ENCODE measurements around the gene PAIP1.
"Not testable (repeated sequence)": the region's sequence is repeated elsewhere in the genome, so short reads cannot be mapped to it uniquely, and the experiment has no call there.

PAIP1 gene, protein sequence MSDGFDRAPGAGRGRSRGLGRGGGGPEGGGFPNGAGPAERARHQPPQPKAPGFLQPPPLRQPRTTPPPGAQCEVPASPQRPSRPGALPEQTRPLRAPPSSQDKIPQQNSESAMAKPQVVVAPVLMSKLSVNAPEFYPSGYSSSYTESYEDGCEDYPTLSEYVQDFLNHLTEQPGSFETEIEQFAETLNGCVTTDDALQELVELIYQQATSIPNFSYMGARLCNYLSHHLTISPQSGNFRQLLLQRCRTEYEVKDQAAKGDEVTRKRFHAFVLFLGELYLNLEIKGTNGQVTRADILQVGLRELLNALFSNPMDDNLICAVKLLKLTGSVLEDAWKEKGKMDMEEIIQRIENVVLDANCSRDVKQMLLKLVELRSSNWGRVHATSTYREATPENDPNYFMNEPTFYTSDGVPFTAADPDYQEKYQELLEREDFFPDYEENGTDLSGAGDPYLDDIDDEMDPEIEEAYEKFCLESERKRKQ

DNA sequence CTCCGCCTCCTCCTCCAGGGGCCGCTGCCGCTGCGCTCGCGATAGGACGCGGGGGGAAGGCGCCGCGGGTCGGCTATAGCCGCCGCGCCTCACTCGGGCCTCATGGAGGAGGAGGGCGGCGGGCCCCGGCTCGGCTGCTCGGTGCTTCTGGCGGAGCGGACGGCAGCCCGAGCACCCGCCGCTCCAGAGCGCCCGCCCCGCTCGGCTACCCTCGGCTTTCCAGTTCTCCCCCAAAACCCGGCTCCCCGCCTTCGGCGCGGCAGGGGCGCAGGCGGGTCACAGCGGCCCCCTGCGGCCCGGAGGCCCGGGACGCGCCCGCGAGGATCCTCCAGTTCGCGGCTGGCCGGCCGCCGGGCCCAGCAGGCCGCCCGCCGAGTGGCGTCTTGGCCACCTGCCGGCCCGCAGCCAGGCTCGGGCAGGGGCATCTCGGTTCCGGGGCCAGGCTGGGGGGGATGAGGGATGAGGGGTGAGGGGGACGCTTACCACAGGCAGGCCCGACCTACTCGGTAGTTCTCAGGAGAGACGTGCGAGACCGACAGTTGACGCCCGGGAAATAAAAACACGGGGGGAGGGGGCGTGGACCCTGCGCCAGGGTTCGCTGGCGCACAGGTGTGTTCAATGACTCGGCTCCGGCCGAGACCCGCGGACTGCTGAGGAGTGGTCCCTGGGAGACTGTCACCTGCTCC lies at the start of gene PAIP1:
PAIP1 (minus strand) TSS at position 221 of the 686 bp plus-strand sequence. CDS start 231 bp downstream, outside the sequence.
- no peaks in the 10 kb centered on the region for H3K27me3 ChIP-seq (replicated peaks; ENCODE audit: control insufficient read depth, insufficient read depth, low read length)
- peak within 1 kb of the TSS; percentile 96 for H3K9ac ChIP-seq (ENCODE audit: low read length)
- peaks cover 31% of the 10 kb centered on the region for H3K36me3 ChIP-seq (ENCODE audit: control insufficient read depth, insufficient read depth, low read length, severe bottlenecking)
- no peaks in the 10 kb centered on the region for H3K9me3 ChIP-seq (ENCODE audit: control insufficient read depth, low read length)
- H3K4me3 ChIP-seq (ENCODE audit: low read length): peak within 1 kb of the TSS; percentile 98
- peak; percentile 95 for DNase-seq (ENCODE audit: low read depth)
- peaks cover 55% of the 10 kb centered on the region for H3K4me1 ChIP-seq (ENCODE audit: control insufficient read depth, insufficient read depth, low read length)

DNA sequence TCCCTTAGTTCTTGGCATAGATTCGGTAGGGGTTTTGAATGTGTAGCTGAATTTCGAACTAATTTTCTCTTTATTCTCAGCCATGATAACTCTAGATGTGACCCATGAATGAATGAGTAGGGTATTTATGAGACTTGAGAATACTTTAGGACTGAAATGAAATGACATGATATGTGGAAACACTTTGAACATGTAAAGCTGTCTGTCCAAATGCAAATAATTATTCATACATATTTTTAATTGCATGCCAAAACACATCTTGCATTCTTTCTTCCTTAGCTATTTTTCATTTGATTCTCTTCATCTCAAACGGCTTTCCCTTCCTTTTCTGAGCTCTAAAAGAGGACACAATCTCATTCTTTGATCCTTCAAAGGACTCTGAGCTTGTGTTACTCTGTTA lies 49.5 kb upstream of the PAIP1 start:
- peaks cover 21% of the 10 kb centered on the region for H3K36me3 ChIP-seq (ENCODE audit: control insufficient read depth, insufficient read depth, low read length, severe bottlenecking)
- no peak overlapping the region for H3K9ac ChIP-seq (ENCODE audit: low read length)
- DNase-seq (ENCODE audit: low read depth): no peak
- no peak overlapping the region for H3K4me3 ChIP-seq (ENCODE audit: low read length)
- no peaks in the 10 kb centered on the region for H3K27me3 ChIP-seq (replicated peaks; ENCODE audit: control insufficient read depth, insufficient read depth, low read length)
- H3K4me1 ChIP-seq (ENCODE audit: control insufficient read depth, insufficient read depth, low read length): peaks cover 15% of the 10 kb centered on the region
- H3K9me3 ChIP-seq (ENCODE audit: control insufficient read depth, low read length): no peaks in the 10 kb centered on the region

DNA sequence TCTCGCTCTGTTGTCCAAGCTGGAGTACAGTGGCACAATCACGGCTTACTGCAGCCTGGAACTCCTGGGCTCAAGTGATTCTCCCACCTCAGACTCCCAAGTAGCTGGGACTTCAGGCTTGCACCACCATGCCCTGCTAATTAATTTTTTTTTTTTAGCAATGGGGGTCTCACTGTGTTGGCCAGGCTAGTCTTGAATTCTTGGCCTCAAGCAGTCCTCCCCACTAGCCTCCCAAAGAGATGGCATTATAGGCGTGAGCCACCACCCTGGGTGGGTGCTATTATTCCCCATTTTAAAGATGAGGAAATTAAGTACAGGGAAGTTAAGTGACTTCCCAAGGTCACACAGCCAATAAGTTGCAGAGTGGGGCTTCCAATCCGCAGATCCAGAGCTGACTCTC lies 47.8 kb upstream of the PAIP1 start:
- Histone ChIP-seq H3K27me3 (replicated peaks; ENCODE audit: control insufficient read depth, insufficient read depth, low read length) (no peaks in the 10 kb centered on the region), H3K4me3 (ENCODE audit: low read length) (no peak overlapping the region), H3K4me1 (ENCODE audit: control insufficient read depth, insufficient read depth, low read length) (peaks cover 15% of the 10 kb centered on the region), H3K36me3 (ENCODE audit: control insufficient read depth, insufficient read depth, low read length, severe bottlenecking) (peaks cover 9% of the 10 kb centered on the region), H3K9me3 (ENCODE audit: control insufficient read depth, low read length) (no peaks in the 10 kb centered on the region), H3K9ac (ENCODE audit: low read length) (no peak overlapping the region)
- DNase-seq (ENCODE audit: low read depth): no peak

DNA sequence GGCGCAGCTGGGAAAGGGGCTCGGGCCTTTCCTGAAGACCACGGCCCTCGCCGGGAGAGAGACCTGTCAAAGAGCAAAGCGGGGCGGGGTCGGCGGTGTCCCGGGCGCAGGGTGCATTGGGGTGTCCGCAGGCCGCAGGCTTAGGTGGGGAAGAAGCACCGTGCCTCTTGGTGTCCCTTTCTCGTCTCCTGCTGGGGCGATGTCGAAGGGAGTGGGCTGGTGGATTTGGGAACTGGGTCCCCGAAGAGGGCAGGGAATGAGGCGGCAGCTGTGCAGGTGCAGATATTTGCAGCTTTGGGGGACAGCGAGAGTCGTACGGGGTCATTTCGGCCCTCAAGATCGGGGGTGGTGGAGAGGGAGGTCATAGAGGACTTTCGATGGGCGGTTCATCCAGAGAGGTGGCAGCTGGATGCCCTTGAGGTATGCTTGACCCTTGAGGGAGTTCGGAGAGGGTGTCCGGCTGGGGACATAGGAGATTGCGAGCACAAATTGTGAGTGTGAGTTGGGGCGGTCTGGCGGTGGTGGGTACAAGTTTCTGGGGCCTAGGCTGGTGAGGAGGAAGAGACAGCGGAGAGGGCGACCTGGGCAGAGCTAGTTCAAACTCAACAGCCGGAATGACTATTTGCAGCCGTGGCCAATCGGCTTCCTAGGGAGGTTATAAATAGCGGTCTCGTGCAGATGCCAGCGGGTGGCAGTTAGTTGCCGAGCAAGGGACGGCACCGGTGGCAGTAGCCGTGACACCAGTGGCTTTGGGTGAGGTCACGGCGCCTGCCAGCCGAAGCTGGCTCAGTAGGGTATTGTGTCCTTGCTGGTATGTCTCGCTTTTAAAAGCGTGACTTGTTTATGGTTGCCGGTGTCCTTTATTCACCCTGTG lies 46.7 kb upstream of the PAIP1 start:
- H3K9me3 ChIP-seq (ENCODE audit: control insufficient read depth, low read length): no peaks in the 10 kb centered on the region
- DNase-seq (ENCODE audit: low read depth): peak; percentile 69
- no peaks in the 10 kb centered on the region for H3K27me3 ChIP-seq (replicated peaks; ENCODE audit: control insufficient read depth, insufficient read depth, low read length)
- no peaks in the 10 kb centered on the region for H3K36me3 ChIP-seq (ENCODE audit: control insufficient read depth, insufficient read depth, low read length, severe bottlenecking)
- peak overlapping the region; percentile 98 for H3K4me3 ChIP-seq (ENCODE audit: low read length)
- H3K4me1 ChIP-seq (ENCODE audit: control insufficient read depth, insufficient read depth, low read length): peaks cover 15% of the 10 kb centered on the region
- H3K9ac ChIP-seq (ENCODE audit: low read length): peak overlapping the region; percentile 90

DNA sequence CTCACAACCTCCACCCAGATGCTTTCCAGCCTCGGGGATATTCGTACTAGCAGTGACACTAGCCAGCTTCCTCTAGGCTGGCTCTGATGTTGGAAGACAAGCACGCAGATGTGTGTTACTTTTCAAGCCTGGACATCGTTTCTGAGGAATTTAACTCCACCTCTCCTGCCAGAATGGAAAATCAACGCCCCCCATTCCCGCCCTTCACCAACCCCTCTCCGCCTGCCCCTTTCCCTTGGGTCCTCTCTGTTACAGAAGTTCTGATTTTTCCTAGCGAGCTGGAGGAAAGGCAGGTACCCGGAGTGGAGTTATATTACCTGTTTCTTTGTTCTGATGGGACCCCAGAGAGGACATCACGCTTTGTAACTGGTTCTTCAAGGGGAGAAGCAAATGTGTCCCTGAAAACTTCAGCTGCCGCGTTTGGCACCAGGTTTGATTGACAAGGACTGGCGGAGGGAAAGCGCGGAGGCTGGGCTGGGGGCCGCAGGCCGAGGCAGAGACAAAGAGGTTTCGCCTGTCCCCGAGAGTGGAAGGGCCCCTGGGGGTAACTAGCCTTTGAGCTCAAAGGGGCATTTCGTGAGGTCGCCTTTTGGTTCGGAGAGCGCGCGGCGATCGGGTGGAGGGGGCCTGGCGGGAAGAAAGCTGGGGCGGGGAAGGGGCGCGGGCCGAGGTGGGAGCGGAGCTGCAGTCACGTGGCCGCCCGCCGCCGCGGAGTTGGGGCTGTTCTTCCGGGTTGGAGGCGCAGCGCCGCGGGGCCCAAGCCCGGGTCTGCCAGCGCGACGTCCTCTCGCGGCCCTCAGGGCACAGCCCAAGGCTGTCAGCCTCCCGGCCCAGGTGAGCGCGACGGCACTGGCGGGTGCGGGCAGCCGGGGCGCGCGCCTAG lies 45.8 kb upstream of the PAIP1 start, which contains the start of gene NNT:
NNT (plus strand) TSS at position 720 of the 883 bp plus-strand sequence. CDS start 6,016 bp downstream, outside the sequence.
- no peaks in the 10 kb centered on the region for H3K9me3 ChIP-seq (ENCODE audit: control insufficient read depth, low read length)
- H3K36me3 ChIP-seq (ENCODE audit: control insufficient read depth, insufficient read depth, low read length, severe bottlenecking): no peaks in the 10 kb centered on the region
- peak within 1 kb of the TSS; percentile 98 for H3K4me3 ChIP-seq (ENCODE audit: low read length)
- peak; percentile 85 for DNase-seq (ENCODE audit: low read depth)
- peak within 1 kb of the TSS; percentile 90 for H3K9ac ChIP-seq (ENCODE audit: low read length)
- H3K4me1 ChIP-seq (ENCODE audit: control insufficient read depth, insufficient read depth, low read length): peaks cover 15% of the 10 kb centered on the region
- H3K27me3 ChIP-seq (replicated peaks; ENCODE audit: control insufficient read depth, insufficient read depth, low read length): no peaks in the 10 kb centered on the region

DNA sequence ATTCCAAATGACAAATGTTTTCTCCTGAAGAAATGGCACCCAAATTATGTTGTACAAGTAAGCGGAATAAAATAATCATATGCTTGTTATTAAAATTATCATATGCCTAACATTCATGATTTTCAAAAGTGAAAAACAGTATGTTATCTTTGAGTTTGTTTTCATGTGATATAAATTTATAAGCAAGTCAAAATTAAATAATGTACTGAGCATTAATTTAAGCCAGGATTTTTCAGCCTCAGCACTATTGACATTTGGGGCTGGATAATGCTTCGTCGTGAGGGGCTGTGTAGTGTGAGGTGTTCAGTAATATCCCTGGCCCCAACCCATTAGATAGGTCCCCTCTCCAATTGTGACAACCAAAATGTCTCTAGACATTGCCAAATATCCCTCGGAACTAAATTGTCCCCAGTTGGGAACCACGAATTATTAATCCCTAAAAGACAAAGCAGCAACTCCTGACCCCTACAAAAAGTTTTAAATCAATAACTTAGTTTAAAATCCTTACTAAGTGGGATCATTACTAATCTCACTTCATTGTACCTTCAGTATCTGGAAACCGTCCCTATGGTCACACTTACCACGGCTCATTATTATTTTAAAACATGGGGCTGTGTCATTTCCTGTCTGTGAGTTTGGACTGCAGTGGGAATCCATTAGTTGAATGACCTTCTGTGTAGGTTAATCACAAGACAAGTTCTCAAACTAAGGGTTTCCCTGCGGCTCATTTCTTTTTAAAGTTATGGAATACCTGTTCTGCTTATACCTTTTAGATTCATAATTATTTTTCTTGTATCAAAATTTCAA lies 44.8 kb upstream of the PAIP1 start:
- peak overlapping the region; percentile 98 for H3K4me3 ChIP-seq (ENCODE audit: low read length)
- peak; percentile 32 for DNase-seq (ENCODE audit: low read depth)

DNA sequence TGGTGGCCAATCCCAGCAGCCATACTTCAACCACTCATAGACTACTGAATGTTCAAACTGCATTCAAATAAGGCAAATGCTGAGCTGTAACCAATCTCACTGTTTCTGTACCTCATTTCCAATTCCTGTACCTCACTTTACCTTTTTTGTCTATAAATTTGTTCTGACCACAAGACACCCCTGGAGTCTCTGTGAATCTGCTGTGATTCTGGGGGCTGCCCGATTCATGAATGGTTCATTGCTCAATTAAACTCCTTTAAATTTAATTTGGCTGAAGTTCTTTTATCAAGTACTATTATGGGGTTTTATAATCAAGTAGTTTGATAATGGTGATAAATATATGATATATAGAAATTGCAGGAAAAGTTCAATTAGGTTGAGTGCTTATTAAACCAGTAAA lies 42.0 kb upstream of the PAIP1 start:
- DNase-seq (ENCODE audit: low read depth); H3K36me3 ChIP-seq (ENCODE audit: control insufficient read depth, insufficient read depth, low read length, severe bottlenecking); H3K27me3 ChIP-seq (replicated peaks; ENCODE audit: control insufficient read depth, insufficient read depth, low read length); H3K4me3 ChIP-seq (ENCODE audit: low read length); H3K9me3 ChIP-seq (ENCODE audit: control insufficient read depth, low read length); H3K4me1 ChIP-seq (ENCODE audit: control insufficient read depth, insufficient read depth, low read length); H3K9ac ChIP-seq (ENCODE audit: low read length): not testable (repeated sequence)

More for the DNA sequence above, 44.8 kb upstream of the PAIP1 start:
- peaks cover 15% of the 10 kb centered on the region for H3K4me1 ChIP-seq (ENCODE audit: control insufficient read depth, insufficient read depth, low read length)
- H3K27me3 ChIP-seq (replicated peaks; ENCODE audit: control insufficient read depth, insufficient read depth, low read length): no peaks in the 10 kb centered on the region
- H3K9ac ChIP-seq (ENCODE audit: low read length): peak overlapping the region; percentile 90
- H3K36me3 ChIP-seq (ENCODE audit: control insufficient read depth, insufficient read depth, low read length, severe bottlenecking): no peaks in the 10 kb centered on the region
- no peaks in the 10 kb centered on the region for H3K9me3 ChIP-seq (ENCODE audit: control insufficient read depth, low read length)

DNA sequence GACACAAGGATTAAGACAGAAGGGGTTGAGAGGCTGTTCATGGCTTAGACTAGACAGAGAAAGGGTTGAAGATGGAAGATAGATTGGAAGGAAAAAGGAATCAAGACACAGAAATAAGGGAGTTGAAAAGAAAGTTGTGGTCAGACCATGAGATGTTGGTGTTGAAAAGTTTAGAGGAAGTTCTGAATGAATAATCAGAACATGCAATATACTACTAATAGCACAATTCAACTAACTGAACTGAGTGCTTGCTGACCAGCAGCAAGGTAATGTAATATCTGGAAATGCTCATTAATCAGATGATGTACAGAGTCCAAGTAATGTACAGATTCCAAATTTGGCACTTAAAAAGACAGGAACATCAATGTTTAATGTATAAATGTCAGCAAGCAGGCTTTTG lies 35.5 kb upstream of the PAIP1 start:
- DNase-seq (ENCODE audit: low read depth): no peak
- Histone ChIP-seq H3K27me3 (replicated peaks; ENCODE audit: control insufficient read depth, insufficient read depth, low read length) (no peaks in the 10 kb centered on the region), H3K36me3 (ENCODE audit: control insufficient read depth, insufficient read depth, low read length, severe bottlenecking) (no peaks in the 10 kb centered on the region), H3K4me1 (ENCODE audit: control insufficient read depth, insufficient read depth, low read length) (no peaks in the 10 kb centered on the region), H3K9ac (ENCODE audit: low read length) (no peak overlapping the region), H3K9me3 (ENCODE audit: control insufficient read depth, low read length) (no peaks in the 10 kb centered on the region), H3K4me3 (ENCODE audit: low read length) (no peak overlapping the region)

DNA sequence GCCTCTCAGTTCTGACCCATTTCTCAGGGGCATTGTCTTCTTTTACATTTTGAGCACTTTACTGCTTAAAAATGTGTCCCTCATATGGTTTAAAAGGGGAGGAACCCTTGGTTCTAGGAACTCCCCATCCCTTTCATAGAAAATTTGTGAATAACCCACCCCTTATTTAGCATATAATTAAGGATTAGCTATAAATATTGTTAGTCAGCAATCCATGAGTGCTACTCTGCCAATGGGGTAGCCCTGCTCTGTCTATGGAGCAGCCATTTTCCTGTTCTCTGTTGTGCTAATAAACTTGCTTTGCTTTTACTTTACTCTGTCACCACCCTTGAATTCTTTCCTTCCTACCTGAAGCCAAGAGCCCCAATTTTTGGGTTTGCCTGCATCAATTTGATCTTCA lies 33.8 kb upstream of the PAIP1 start:
- Histone ChIP-seq H3K4me1 (ENCODE audit: control insufficient read depth, insufficient read depth, low read length) (no peaks in the 10 kb centered on the region), H3K27me3 (replicated peaks; ENCODE audit: control insufficient read depth, insufficient read depth, low read length) (no peaks in the 10 kb centered on the region), H3K36me3 (ENCODE audit: control insufficient read depth, insufficient read depth, low read length, severe bottlenecking) (no peaks in the 10 kb centered on the region), H3K9ac (ENCODE audit: low read length) (no peak overlapping the region), H3K9me3 (ENCODE audit: control insufficient read depth, low read length) (no peaks in the 10 kb centered on the region), H3K4me3 (ENCODE audit: low read length) (no peak overlapping the region)
- DNase-seq (ENCODE audit: low read depth): no peak

DNA sequence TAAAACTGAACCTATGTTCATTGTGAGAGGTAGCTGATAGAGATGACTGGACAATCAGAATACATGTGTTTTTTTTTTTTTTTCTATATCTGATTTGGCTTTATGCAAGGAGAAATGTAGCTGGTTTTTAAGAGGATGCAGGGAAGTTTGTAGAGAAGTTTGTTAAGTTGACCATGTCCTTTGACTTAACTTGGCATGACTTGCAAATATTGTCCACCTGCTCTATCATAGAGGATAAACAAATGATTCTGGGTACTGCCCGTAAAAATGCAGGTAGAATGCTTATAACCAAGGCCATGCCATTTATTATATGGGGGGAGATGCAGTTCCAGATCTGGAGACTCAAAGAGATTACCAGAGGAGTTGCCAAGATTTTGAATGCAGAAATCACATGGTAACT lies 32.4 kb upstream of the PAIP1 start:
- DNase-seq (ENCODE audit: low read depth): no peak

More for the DNA sequence above, 32.4 kb upstream of the PAIP1 start:
- no peaks in the 10 kb centered on the region for H3K27me3 ChIP-seq (replicated peaks; ENCODE audit: control insufficient read depth, insufficient read depth, low read length)
- no peak overlapping the region for H3K4me3 ChIP-seq (ENCODE audit: low read length)
- H3K4me1 ChIP-seq (ENCODE audit: control insufficient read depth, insufficient read depth, low read length): no peaks in the 10 kb centered on the region
- H3K9ac ChIP-seq (ENCODE audit: low read length): no peak overlapping the region
- no peaks in the 10 kb centered on the region for H3K36me3 ChIP-seq (ENCODE audit: control insufficient read depth, insufficient read depth, low read length, severe bottlenecking)
- no peaks in the 10 kb centered on the region for H3K9me3 ChIP-seq (ENCODE audit: control insufficient read depth, low read length)

Data from adipocyte (in vitro differentiated cells).